Calu3 (cell line): Measurements from ENCODE around the gene MEGF10. TPM values are rescaled to one million over a fixed set of nuclear protein-coding genes. Genes with fewer than 3 reads are reported as not detected.

Experiments
- BruUV-seq: library from RNA; stranded (reverse); fragments of 400-500 nt; replicated peaks from 2 replicates; lab custom pipeline; 2021; lab: Mats Ljungman, UMichigan
- CTCF ChIA-PET: fragments of 300-600 bp; sonication (Branson Sonifier 250); formaldehyde crosslinking; loops from one replicate; lab custom pipeline; 2022; ENCODE audit warnings: antibody characterized with exemption; lab: Charles Lee
- DNase-seq: peaks from one replicate; pipeline ENCODE4 v3.0.0; 2022
- H3K27ac Mint-ChIP-seq: one replicate; pipeline ENCODE4 v1.8.0; 2022; ENCODE audit warnings: mixed read lengths; ENCODE audit not compliant: unreplicated experiment
- H3K27me3 Mint-ChIP-seq: one replicate; pipeline ENCODE4 v1.8.0; 2022; ENCODE audit warnings: mixed read lengths; ENCODE audit not compliant: unreplicated experiment
- H3K36me3 Mint-ChIP-seq: one replicate; pipeline ENCODE4 v1.8.0; 2022; ENCODE audit warnings: mild to moderate bottlenecking, moderate library complexity, mixed read lengths; ENCODE audit not compliant: insufficient read depth, unreplicated experiment
- H3K4me1 Mint-ChIP-seq: one replicate; pipeline ENCODE4 v1.8.0; 2022; ENCODE audit warnings: mild to moderate bottlenecking, low read depth, mixed read lengths; ENCODE audit not compliant: unreplicated experiment
- H3K4me3 Mint-ChIP-seq: one replicate; pipeline ENCODE4 v1.8.0; 2022; ENCODE audit warnings: mild to moderate bottlenecking, low read depth, moderate library complexity, mixed read lengths; ENCODE audit not compliant: unreplicated experiment
- H3K9me3 Mint-ChIP-seq: one replicate; pipeline ENCODE4 v1.8.0; 2022; ENCODE audit warnings: low read depth, mixed read lengths; ENCODE audit not compliant: unreplicated experiment
- CTCF ChIP-seq: fragments of 200-600 bp; IDR thresholded peaks from one replicate; pipeline ENCODE4 v1.8.0; 2022; ENCODE audit warnings: antibody characterized with exemption; ENCODE audit not compliant: unreplicated experiment
- intact Hi-C: fragments of 100-400 bp; cut with micrococcal nuclease; formaldehyde crosslinking; loops from one replicate; pipeline ENCODE4 v1.10.0; 2022; ENCODE audit not compliant: unreplicated experiment
- total RNA-seq: library from RNA; stranded (reverse); gene quantifications from 2 replicates; pipeline ENCODE4 v1.2.3, GENCODE V29; 2022

The MEGF10 gene
- total RNA-seq, 1 experiment from 2014 or later, result 0.71 TPM

GRCh38 chr5:127416906-127417305 is 126.3 kb downstream of the MEGF10 start:
- Mint-ChIP-seq H3K27ac (no peak overlapping the region), H3K4me3 (no peak overlapping the region), H3K36me3 (no peaks in the 10 kb centered on the region), H3K4me1 (no peaks in the 10 kb centered on the region), H3K27me3 (no peaks in the 10 kb centered on the region), H3K9me3 (no peaks in the 10 kb centered on the region)
- BruUV-seq, result no TSS peak
- no peak for DNase-seq
- CTCF ChIA-PET, result interaction anchor here (1.4 kb wide), 1 partner anchor 12 kb away, joined by 3 read pairs; no protein-coding TSS in a partner anchor
- intact Hi-C loops, result no loop called here
- TF ChIP-seq CTCF, result no peak

- Mint-ChIP-seq H3K27me3 (no peaks in the 10 kb centered on the region), H3K36me3 (no peaks in the 10 kb centered on the region), H3K27ac (no peak overlapping the region), H3K4me3 (no peak overlapping the region), H3K4me1 (no peaks in the 10 kb centered on the region), H3K9me3 (no peaks in the 10 kb centered on the region)
- intact Hi-C loops, result no loop called here
- no peak for TF ChIP-seq CTCF
- no peak for DNase-seq
- no TSS peak for BruUV-seq
- CTCF ChIA-PET, result no interaction called here
Measured at GRCh38 chr5:127417528-127417927, 126.9 kb downstream of the MEGF10 start.

GRCh38 chr5:127418367-127418766 is 127.8 kb downstream of the MEGF10 start:
- CTCF ChIA-PET, result interaction anchor here (1.1 kb wide), 1 partner anchor 10 kb away, joined by 3 read pairs; no protein-coding TSS in a partner anchor

GRCh38 chr5:127418974-127419682 is 128.5 kb downstream of the MEGF10 start:
- Mint-ChIP-seq H3K36me3 (no peaks in the 10 kb centered on the region), H3K27ac (no peak overlapping the region), H3K4me3 (no peak overlapping the region), H3K4me1 (no peaks in the 10 kb centered on the region), H3K9me3 (no peaks in the 10 kb centered on the region), H3K27me3 (no peaks in the 10 kb centered on the region)
- intact Hi-C loops, result no loop called here
- no TSS peak for BruUV-seq
- DNase-seq, result no peak
- CTCF ChIA-PET, result interaction anchor here (0.6 to 1.1 kb wide), 2 partner anchors 10 to 416 kb away, joined by 3 read pairs; no protein-coding TSS in a partner anchor
- no peak for TF ChIP-seq CTCF

More at GRCh38 chr5:127418367-127418766, 127.8 kb downstream of the MEGF10 start:
- Mint-ChIP-seq H3K36me3 (no peaks in the 10 kb centered on the region), H3K27me3 (no peaks in the 10 kb centered on the region), H3K9me3 (no peaks in the 10 kb centered on the region), H3K4me3 (no peak overlapping the region), H3K27ac (no peak overlapping the region), H3K4me1 (no peaks in the 10 kb centered on the region)
- intact Hi-C loops, result no loop called here
- no TSS peak for BruUV-seq
- TF ChIP-seq CTCF, result no peak
- DNase-seq, result no peak
